HFF-Myc (cell line): Measurements from ENCODE around the gene SURF4.

Experiments used
- DNase-seq: peaks from one replicate; pipeline ENCODE4 v3.0.0-alpha.2; 2011; ENCODE audit warnings: low read depth; ENCODE audit errors: extremely low read depth
- H3K4me3 ChIP-seq: replicated peaks from 2 replicates; pipeline ENCODE4 v1.5.1; 2011; ENCODE audit warnings: low read depth, mild to moderate bottlenecking, control low read depth, low read length
- TF ChIP-seq, protein P1 (sequence below): IDR thresholded peaks from 2 replicates; pipeline ENCODE4 v1.5.1; 2012; ENCODE audit warnings: mild to moderate bottlenecking, low read depth, low read length, control low read depth; ENCODE audit errors: missing control alignments

The SURF4 gene

DNA sequence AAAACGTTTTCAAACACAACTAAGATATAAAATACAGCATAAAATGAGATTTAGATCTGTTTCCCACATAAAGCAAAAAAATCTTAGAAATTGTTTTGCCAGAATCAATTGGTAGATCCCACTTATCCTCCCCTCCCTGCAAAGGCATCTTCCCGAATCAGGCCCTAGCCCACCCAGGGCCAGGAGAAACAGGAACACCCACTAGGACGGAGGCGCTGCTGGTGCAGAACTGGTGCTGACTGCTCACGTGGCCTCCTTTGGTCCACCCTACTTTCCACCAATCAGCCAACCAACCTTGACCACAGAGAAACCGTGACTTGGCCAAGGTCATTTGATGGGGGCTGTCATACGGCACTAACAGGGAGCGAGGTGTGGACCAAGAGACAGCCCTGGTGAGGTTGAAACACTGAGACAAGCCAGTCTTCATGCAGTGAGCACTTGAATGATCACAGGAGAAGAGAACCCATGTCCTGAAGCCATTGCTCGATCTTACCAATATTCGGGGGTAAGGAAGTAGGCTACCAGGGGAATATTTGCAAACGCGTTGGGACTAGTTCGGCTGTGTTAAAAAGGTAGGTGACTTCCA, 14.3 kb downstream of the SURF4 start:
- H3K4me3 ChIP-seq = no peak overlapping the region
- no peak for DNase-seq
- TF ChIP-seq, protein P1, sequence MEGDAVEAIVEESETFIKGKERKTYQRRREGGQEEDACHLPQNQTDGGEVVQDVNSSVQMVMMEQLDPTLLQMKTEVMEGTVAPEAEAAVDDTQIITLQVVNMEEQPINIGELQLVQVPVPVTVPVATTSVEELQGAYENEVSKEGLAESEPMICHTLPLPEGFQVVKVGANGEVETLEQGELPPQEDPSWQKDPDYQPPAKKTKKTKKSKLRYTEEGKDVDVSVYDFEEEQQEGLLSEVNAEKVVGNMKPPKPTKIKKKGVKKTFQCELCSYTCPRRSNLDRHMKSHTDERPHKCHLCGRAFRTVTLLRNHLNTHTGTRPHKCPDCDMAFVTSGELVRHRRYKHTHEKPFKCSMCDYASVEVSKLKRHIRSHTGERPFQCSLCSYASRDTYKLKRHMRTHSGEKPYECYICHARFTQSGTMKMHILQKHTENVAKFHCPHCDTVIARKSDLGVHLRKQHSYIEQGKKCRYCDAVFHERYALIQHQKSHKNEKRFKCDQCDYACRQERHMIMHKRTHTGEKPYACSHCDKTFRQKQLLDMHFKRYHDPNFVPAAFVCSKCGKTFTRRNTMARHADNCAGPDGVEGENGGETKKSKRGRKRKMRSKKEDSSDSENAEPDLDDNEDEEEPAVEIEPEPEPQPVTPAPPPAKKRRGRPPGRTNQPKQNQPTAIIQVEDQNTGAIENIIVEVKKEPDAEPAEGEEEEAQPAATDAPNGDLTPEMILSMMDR = no peak

- no peak overlapping the region for H3K4me3 ChIP-seq
- TF ChIP-seq, protein P1 = no peak
- DNase-seq = no peak
These were observed 15.2 kb downstream of the SURF4 start for GRCh38 chr9:133360400-133361393.

DNA sequence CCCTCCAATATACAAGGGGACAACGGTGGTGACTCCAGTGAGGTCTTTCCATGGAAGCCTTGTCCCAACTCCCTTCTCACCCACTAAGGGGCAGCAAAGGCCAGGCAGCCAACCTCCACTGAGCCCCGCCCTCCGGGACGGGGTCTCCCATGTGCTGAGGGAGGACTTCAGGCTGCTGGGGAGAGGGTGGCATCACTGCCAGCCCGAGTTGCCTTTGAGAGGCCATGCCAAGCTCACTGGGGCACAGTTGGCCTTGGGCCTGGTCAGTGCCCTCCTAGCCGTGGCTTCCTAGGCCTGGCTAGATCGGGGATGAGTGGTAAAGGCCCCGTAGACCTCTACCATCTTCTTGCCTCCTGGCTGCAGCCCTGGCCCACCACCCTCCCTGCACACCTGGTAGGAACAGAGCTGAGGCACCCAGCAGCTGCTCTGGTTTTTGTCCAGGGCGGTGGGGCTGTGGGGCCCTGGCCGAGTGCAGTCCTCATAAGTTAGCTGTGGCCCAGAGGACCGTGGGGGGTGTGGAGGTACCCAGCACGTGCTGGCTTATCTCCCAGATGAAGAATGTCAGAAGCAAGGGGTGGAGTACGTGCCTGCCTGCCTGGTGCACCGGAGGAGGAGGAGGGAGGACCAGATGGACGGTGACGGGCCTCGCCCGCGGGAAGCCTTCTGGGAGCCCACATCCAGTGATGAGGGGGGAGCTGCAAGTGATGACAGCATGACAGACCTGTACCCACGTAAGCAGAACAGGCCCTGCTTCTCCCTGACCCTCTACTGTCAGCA, 16.3 kb downstream of the SURF4 start:
- no peak for DNase-seq
- TF ChIP-seq, protein P1 = peak; percentile 37
- H3K4me3 ChIP-seq = no peak overlapping the region

- TF ChIP-seq, protein P1 = no peak
- peak overlapping the region; percentile 88 for H3K4me3 ChIP-seq
These were observed 18.2 kb downstream of the SURF4 start for GRCh38 chr9:133357656-133358055.

GRCh38 chr9:133356391-133357091, 19.3 kb downstream of the SURF4 start, which contains the start of the genes SURF1 and SURF2:
TSS of gene SURF1 (minus strand) at chr9:133356487. CDS start at chr9:133356453, 34 bp downstream.
TSS of gene SURF2 (plus strand) at chr9:133356550. CDS start at chr9:133356593, 43 bp downstream.
- DNase-seq = no peak
- H3K4me3 ChIP-seq = peak within 1 kb of the TSS; percentile 88
- TF ChIP-seq, protein P1 = no peak

More at GRCh38 chr9:133357656-133358055, 18.2 kb downstream of the SURF4 start:
- no peak for DNase-seq

DNA sequence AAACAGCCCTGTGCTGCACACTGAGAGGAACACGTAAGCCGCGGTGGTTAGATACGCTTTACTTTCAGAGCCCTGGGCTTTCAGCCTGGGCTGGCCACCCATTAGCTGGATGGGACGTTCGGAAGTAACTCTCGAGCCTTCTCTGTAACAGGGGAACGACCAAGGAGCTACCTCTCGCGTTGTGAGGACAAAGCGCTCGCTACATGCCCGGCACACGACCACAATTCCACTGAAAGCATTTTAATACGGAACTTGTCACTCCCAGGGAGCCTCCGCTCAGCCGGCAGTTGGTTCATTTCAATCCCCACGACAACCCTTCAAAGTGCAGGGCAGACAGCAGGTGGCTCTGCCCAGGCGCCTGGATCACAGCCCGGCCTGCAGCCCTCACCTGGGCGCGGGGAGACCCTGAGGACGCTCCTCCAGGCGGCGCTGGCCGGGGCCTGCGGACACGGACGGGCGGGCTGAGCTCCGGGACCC, 19.9 kb downstream of the SURF4 start:
- TF ChIP-seq, protein P1 = no peak
- H3K4me3 ChIP-seq = peak overlapping the region; percentile 88
- no peak for DNase-seq
